ENCODE measurements around the gene RSPH6A. TPM values are rescaled to one million over a fixed set of nuclear protein-coding genes. Genes with fewer than 3 reads are reported as not detected.

Gene RSPH6A
- polyA plus RNA-seq, 1 of the 3 experiments (the other 2 are of a cell fraction), result 0.02 TPM

GRCh38 chr19:45785781-45786532 is 29.2 kb downstream of the RSPH6A start (continued):
- TF ChIP-seq REST (IDR thresholded peaks at IDR 0.05; ENCODE audit: low read depth, low read length) (no peak), CTCF (IDR thresholded peaks at IDR 0.05) (no peak), FOSL2 (IDR thresholded peaks at IDR 0.05; ENCODE audit: borderline replicate concordance, low read depth) (no peak), TCF12 (IDR thresholded peaks at IDR 0.05) (no peak), USF1 (IDR thresholded peaks at IDR 0.05; ENCODE audit: borderline replicate concordance, low read depth) (no peak), GATA2 (CRISPR knock-in tag; IDR thresholded peaks at IDR 0.05) (no peak), EZH2phosphoT487 (IDR thresholded peaks at IDR 0.05; ENCODE audit: borderline replicate concordance, low read depth) (no peak), USF2 (IDR thresholded peaks at IDR 0.05; ENCODE audit: borderline replicate concordance, low read depth, low read length) (no peak), IRF3 (IDR thresholded peaks at IDR 0.05; ENCODE audit: low read depth, low read length) (no peak), JUND (IDR thresholded peaks at IDR 0.05) (no peak), RFX5 (IDR thresholded peaks at IDR 0.05; ENCODE audit: low read length) (no peak)
